SK-N-SH treated with all-trans-retinoic acid at 6 μM for 48 hours (cell line): ENCODE measurements around the gene COMMD10.

Source experiments
- ATAC-seq: fragments of 200-7000 bp; cut with Tn5 transposase; 3 replicates; pipeline ENCODE4 v1.9.1; 2020; ENCODE audit warnings: mild to moderate bottlenecking, moderate library complexity
- ARNTL ChIP-seq: fragments of 450-650 bp; formaldehyde crosslinking; IDR thresholded peaks from 2 replicates; pipeline ENCODE4 v1.5.0; 2020; ENCODE audit warnings: low read depth, mild to moderate bottlenecking, moderate library complexity, borderline replicate concordance
- BACH2 ChIP-seq: fragments of 250-450 bp; sonication (Bioruptor Pico); IDR thresholded peaks from 2 replicates; pipeline ENCODE4 v1.9.0; 2021; ENCODE audit warnings: mild to moderate bottlenecking, borderline replicate concordance
- CREB5 ChIP-seq: fragments of 250-450 bp; sonication (Bioruptor Pico); IDR thresholded peaks from 2 replicates; pipeline ENCODE4 v1.5.1; 2020; ENCODE audit warnings: low read depth, mild to moderate bottlenecking, moderate library complexity
- CSDC2 ChIP-seq: fragments of 250-450 bp; sonication (Bioruptor Pico); IDR thresholded peaks from 2 replicates; pipeline ENCODE4 v1.5.0; 2020; ENCODE audit warnings: mild to moderate bottlenecking, moderate library complexity
- CSRNP3 ChIP-seq: fragments of 250-450 bp; sonication (Bioruptor Pico); IDR thresholded peaks from 2 replicates; pipeline ENCODE4 v1.5.1; 2021; ENCODE audit warnings: mild to moderate bottlenecking, moderate library complexity
- ESRRG ChIP-seq: fragments of 250-450 bp; sonication (Bioruptor Pico); IDR thresholded peaks from 2 replicates; pipeline ENCODE4 v1.6.1; 2021; ENCODE audit warnings: mild to moderate bottlenecking
- GLIS3 ChIP-seq: fragments of 250-450 bp; sonication (Bioruptor Pico); IDR thresholded peaks from 2 replicates; pipeline ENCODE4 v1.5.0; 2020; ENCODE audit warnings: mild to moderate bottlenecking, moderate library complexity
- ISL1 ChIP-seq: fragments of 250-450 bp; sonication (Bioruptor Pico); IDR thresholded peaks from 2 replicates; pipeline ENCODE4 v2.1.2; 2022; ENCODE audit warnings: mild to moderate bottlenecking, moderate library complexity
- OSR1 ChIP-seq: fragments of 250-450 bp; sonication (Bioruptor Pico); IDR thresholded peaks from 2 replicates; pipeline ENCODE4 v1.8.0; 2022; ENCODE audit warnings: moderate library complexity, mild to moderate bottlenecking, inconsistent platforms
- PATZ1 ChIP-seq: fragments of 250-450 bp; sonication (Bioruptor Pico); IDR thresholded peaks from 2 replicates; pipeline ENCODE4 v1.8.0; 2020; ENCODE audit warnings: mild to moderate bottlenecking, moderate library complexity, borderline replicate concordance
- POU6F1 ChIP-seq: fragments of 250-450 bp; sonication (Bioruptor Pico); IDR thresholded peaks from 2 replicates; pipeline ENCODE4 v1.8.0; 2021; ENCODE audit warnings: low read depth, mild to moderate bottlenecking, moderate library complexity, borderline replicate concordance
- RARB ChIP-seq: fragments of 250-450 bp; sonication (Bioruptor Pico); IDR thresholded peaks from 2 replicates; pipeline ENCODE4 v1.8.0; 2021; ENCODE audit warnings: mild to moderate bottlenecking, moderate library complexity
- TCF4 ChIP-seq: fragments of 250-450 bp; sonication (Bioruptor Pico); IDR thresholded peaks from 2 replicates; pipeline ENCODE4 v1.8.0; 2021; ENCODE audit warnings: mild to moderate bottlenecking, moderate library complexity, borderline replicate concordance
- TOX ChIP-seq: fragments of 250-450 bp; sonication (Bioruptor Pico); IDR thresholded peaks from 2 replicates; pipeline ENCODE4 v1.8.0; 2021; ENCODE audit warnings: mild to moderate bottlenecking, moderate library complexity, borderline replicate concordance
- ZC3H10 ChIP-seq: fragments of 250-450 bp; sonication (Bioruptor Pico); IDR thresholded peaks from 2 replicates; pipeline ENCODE4 v1.5.1; 2021; ENCODE audit warnings: mild to moderate bottlenecking, moderate library complexity
- ZFP3 ChIP-seq: fragments of 250-450 bp; sonication (Bioruptor Pico); IDR thresholded peaks from 2 replicates; pipeline ENCODE4 v1.5.0; 2020; ENCODE audit warnings: mild to moderate bottlenecking, moderate library complexity
- ZFP30 ChIP-seq: fragments of 450-650 bp; formaldehyde crosslinking; IDR thresholded peaks from 2 replicates; pipeline ENCODE4 v1.5.0; 2022; ENCODE audit warnings: mild to moderate bottlenecking, moderate library complexity
- ZNF565 ChIP-seq: fragments of 450-650 bp; formaldehyde crosslinking; conservative IDR thresholded peaks from 2 replicates; pipeline ENCODE4 v1.5.0; 2020; ENCODE audit warnings: low read depth, mild to moderate bottlenecking, moderate library complexity

Gene COMMD10

GRCh38 chr5:116135344-116135743 is 50.5 kb downstream of the COMMD10 start:
- no peak for ATAC-seq
- TF ChIP-seq OSR1 (CRISPR knock-in tag) (no peak), ZC3H10 (CRISPR knock-in tag) (no peak)

- ATAC-seq, result peak; percentile 73
- TF ChIP-seq TCF4 (CRISPR knock-in tag) (no peak), ZNF565 (CRISPR knock-in tag) (no peak), ZFP3 (CRISPR knock-in tag) (no peak), PATZ1 (CRISPR knock-in tag) (no peak), CREB5 (CRISPR knock-in tag) (no peak), OSR1 (CRISPR knock-in tag) (no peak), POU6F1 (no peak), RARB (CRISPR knock-in tag) (no peak)
These were observed 52.9 kb downstream of the COMMD10 start for GRCh38 chr5:116137544-116138378.

- no peak for ATAC-seq
- TF ChIP-seq CSDC2 (CRISPR knock-in tag), result no peak
- TF ChIP-seq ZNF565 (CRISPR knock-in tag), result no peak
- no peak for TF ChIP-seq ISL1
These were observed 57.7 kb downstream of the COMMD10 start for GRCh38 chr5:116142495-116142894.

- TF ChIP-seq CSRNP3 (CRISPR knock-in tag) (no peak), CSDC2 (CRISPR knock-in tag) (no peak), ZNF565 (CRISPR knock-in tag) (no peak), ARNTL (CRISPR knock-in tag) (no peak), ZFP3 (CRISPR knock-in tag) (no peak), TOX (no peak), GLIS3 (CRISPR knock-in tag) (no peak), ISL1 (no peak), ESRRG (CRISPR knock-in tag) (no peak), BACH2 (no peak), ZFP30 (CRISPR knock-in tag) (no peak)
- TF ChIP-seq, all 23 proteins: peak for 0
- peak; percentile 40; the same call in 1 of the 3 replicates for ATAC-seq
These were observed 59.3 kb downstream of the COMMD10 start for GRCh38 chr5:116144103-116144502.

GRCh38 chr5:116144991-116145390 is 60.2 kb downstream of the COMMD10 start:
- TF ChIP-seq TCF4 (CRISPR knock-in tag), result no peak
- TF ChIP-seq CSRNP3 (CRISPR knock-in tag), result no peak
- no peak for TF ChIP-seq ZNF565 (CRISPR knock-in tag)
- no peak for TF ChIP-seq ARNTL (CRISPR knock-in tag)
- TF ChIP-seq ZC3H10 (CRISPR knock-in tag), result no peak
- TF ChIP-seq TOX, result no peak
- TF ChIP-seq ISL1, result no peak
- no peak for TF ChIP-seq POU6F1
- no peak for ATAC-seq
